K562 (cell line): ENCODE measurements around the gene TNFRSF6B. TPM values are rescaled to one million over a fixed set of nuclear protein-coding genes. Genes with fewer than 3 reads are reported as not detected.

Experiments
- ATAC-seq: fragments of 200-7000 bp; cut with Tn5 transposase; 3 replicates; pipeline ENCODE4 v1.9.1; 2020; ENCODE audit warnings: moderate library complexity
- BruUV-seq: library from RNA; stranded (reverse); fragments of 400-500 nt; replicated peaks from 2 replicates; lab custom pipeline; 2021; lab: Mats Ljungman, UMichigan
- CTCF ChIA-PET: fragments of 300-600 bp; formaldehyde crosslinking; extraction: SDS; loops from one replicate; lab custom pipeline; 2021; ENCODE audit warnings: low intra/inter-chr PET ratio; lab: Yijun Ruan, JAX
- POLR2A ChIA-PET: fragments of 300-600, 350-650 bp; sonication (Branson Sonifier 250); formaldehyde crosslinking; extraction: SDS; loops from one replicate; lab custom pipeline; 2021; ENCODE audit warnings: antibody characterized with exemption, inconsistent platforms; lab: Yijun Ruan, JAX
- DNase-seq, 4 experiments: peaks; one replicate each; pipeline versions ENCODE4 v3.0.0 to v3.0.0-alpha.2; 2011 to 2018; ENCODE audit warnings: low spot score in 3 of 4, mixed read lengths in 3 of 4; ENCODE audit errors: extremely low read depth in 1 of 4
- FAIRE-seq: peaks from 2 replicates; lab custom pipeline; 2011; peaks lifted over from hg19 to GRCh38; lab: Jason Lieb, UNC
- H2AFZ ChIP-seq: 2 replicates; pipeline ENCODE4 v1.6.0; 2011; ENCODE audit warnings: low read depth, low read length, control low read depth, inconsistent platforms
- H3K27ac ChIP-seq: fragments of 200-600 bp; 3 replicates; pipeline ENCODE4 v1.8.0; 2011; ENCODE audit warnings: low read depth, mild to moderate bottlenecking, control low read depth, inconsistent platforms, low read length, moderate library complexity, mixed read lengths; ENCODE audit errors: extremely low read depth
- H3K27me3 ChIP-seq, 2 experiments: fragments of 300-600 bp in 1 of 2; 2 replicates in 1 of 2; 3 replicates in 1 of 2; pipeline versions ENCODE4 v1.6.0 to v1.8.0; 2011; ENCODE audit warnings: inconsistent platforms in 2 of 2, low read length in 2 of 2, mild to moderate bottlenecking in 1 of 2, mixed read lengths in 1 of 2, moderate library complexity in 1 of 2; ENCODE audit not compliant: control insufficient read depth in 2 of 2, insufficient read depth in 2 of 2
- H3K36me3 ChIP-seq: fragments of 300-600 bp; 3 replicates; pipeline ENCODE4 v1.8.0; 2011; ENCODE audit warnings: mild to moderate bottlenecking, low read length, inconsistent platforms; ENCODE audit not compliant: control insufficient read depth, insufficient read depth
- H3K4me1 ChIP-seq, 2 experiments: fragments of 200-600 bp in 1 of 2; replicated peaks in 1 of 2; 2 replicates in 1 of 2; 3 replicates in 1 of 2; pipeline versions ENCODE4 v1.5.1 to v1.8.0; 2011; ENCODE audit warnings: inconsistent platforms in 2 of 2, low read length in 2 of 2, mild to moderate bottlenecking in 1 of 2, mixed read lengths in 1 of 2, moderate library complexity in 1 of 2; ENCODE audit not compliant: control insufficient read depth in 2 of 2, insufficient read depth in 2 of 2
- H3K4me2 ChIP-seq: 2 replicates; pipeline ENCODE4 v1.6.1; 2011; ENCODE audit warnings: low read length, control low read depth, inconsistent platforms, mixed read lengths; ENCODE audit not compliant: insufficient read depth
- H3K4me3 ChIP-seq: fragments of 200-600 bp; sonication (generic), shearing (Covaris generic); 2 replicates; pipeline ENCODE4 v1.5.1; 2016; ENCODE audit warnings: control low read depth, inconsistent platforms
- H3K79me2 ChIP-seq: fragments of 200-600 bp; 3 replicates; pipeline ENCODE4 v1.8.0; 2011; ENCODE audit warnings: low read length, inconsistent platforms; ENCODE audit not compliant: control insufficient read depth, insufficient read depth
- H3K9ac ChIP-seq, 2 experiments: 2 replicates each; pipeline versions ENCODE4 v1.6.0 to v1.6.1; 2011; ENCODE audit warnings: low read depth in 2 of 2, low read length in 2 of 2, control low read depth in 1 of 2, inconsistent platforms in 1 of 2, mild to moderate bottlenecking in 1 of 2, mixed read lengths in 1 of 2; ENCODE audit not compliant: insufficient read depth in 1 of 2
- H3K9me1 ChIP-seq: one replicate; pipeline ENCODE4 v1.6.0; 2011; ENCODE audit warnings: inconsistent platforms, mild to moderate bottlenecking, low read length, moderate library complexity; ENCODE audit not compliant: control insufficient read depth, insufficient read depth
- H3K9me3 ChIP-seq: replicated peaks from 2 replicates; pipeline ENCODE4 v1.5.1; 2011; ENCODE audit warnings: low read depth, low read length, inconsistent platforms; ENCODE audit not compliant: control insufficient read depth, insufficient read depth
- H4K20me1 ChIP-seq: replicated peaks from 2 replicates; pipeline ENCODE4 v1.6.1; 2011; ENCODE audit warnings: low read length, inconsistent platforms, mixed read lengths; ENCODE audit not compliant: control insufficient read depth, insufficient read depth
- FIP1L1 ChIP-seq: fragments of 200-400 bp; formaldehyde crosslinking; IDR thresholded peaks from 2 replicates; pipeline ENCODE4 v1.6.1; 2018; ENCODE audit warnings: mild to moderate bottlenecking, low read depth, low read length; ENCODE audit not compliant: poor library complexity, severe bottlenecking
- JUND ChIP-seq, 2 experiments: IDR thresholded peaks; 2 replicates in 1 of 2; 3 replicates in 1 of 2; pipeline ENCODE4 v1.6.1; 2011; ENCODE audit warnings: borderline replicate concordance in 2 of 2, low read depth in 2 of 2, low read length in 2 of 2, improper control_type of control experiment in 1 of 2, missing biosample characterization in 1 of 2, missing genetic modification characterization in 1 of 2, missing genetic modification reagents in 1 of 2
- NFE2 ChIP-seq: IDR thresholded peaks from 2 replicates; pipeline ENCODE4 v1.6.1; 2014; ENCODE audit warnings: antibody characterized with exemption, low read depth
- POLR2AphosphoS5 ChIP-seq: IDR thresholded peaks from 2 replicates; pipeline ENCODE4 v1.6.1; 2011; ENCODE audit warnings: mild to moderate bottlenecking, low read depth, low read length, moderate library complexity; ENCODE audit not compliant: control insufficient read depth, insufficient read depth
- SMARCA4 ChIP-seq: fragments of 450-650 bp; IDR thresholded peaks from 2 replicates; pipeline ENCODE4 v1.6.1; 2016
- ZC3H8 ChIP-seq: fragments of 450-650 bp; IDR thresholded peaks from 2 replicates; pipeline ENCODE4 v1.6.1; 2017
- ZFX ChIP-seq: sonication (generic); formaldehyde crosslinking; IDR thresholded peaks from 2 replicates; pipeline ENCODE4 v1.8.0; 2022; ENCODE audit warnings: mild to moderate bottlenecking, missing genetic modification reagents, moderate library complexity
- ZNF282 ChIP-seq: sonication (generic); formaldehyde crosslinking; IDR thresholded peaks from 2 replicates; pipeline ENCODE4 v1.8.1; 2023; ENCODE audit warnings: missing genetic modification reagents
- ZNF707 ChIP-seq: fragments of 250-450 bp; sonication (Bioruptor Pico); conservative IDR thresholded peaks from 2 replicates; pipeline ENCODE4 v1.8.0; 2022; ENCODE audit warnings: inconsistent platforms, mild to moderate bottlenecking, moderate library complexity
- WGBS: fragments of 100-300 bp; shearing (Covaris generic); methylation state at CpG from one replicate; pipeline ENCODE4 v1.1.6; 2016; ENCODE audit warnings: low coverage, mixed read lengths; ENCODE audit not compliant: insufficient coverage; ENCODE audit errors: missing lambda C conversion rate; 5-methylcytosine and 5-hydroxymethylcytosine counted together
- in situ Hi-C: fragments of 300-500 bp; cut with MboI; formaldehyde crosslinking; loops from 4 replicates; pipeline ENCODE4 v1.15.0; 2018; ENCODE audit warnings: inconsistent platforms, mixed read lengths
- intact Hi-C: fragments of 100-400 bp; cut with micrococcal nuclease; formaldehyde crosslinking; loops from 2 replicates; pipeline ENCODE4 v1.14.2; 2022
- polyA plus RNA-seq, 8 experiments: library from polyadenylated mRNA; depleted of rRNA in 4 of 8; stranded (reverse) in 5 of 8; unstranded in 3 of 8; fragments of >200 nt; fragmentation: Nextera tagmentation in 2 of 8; fragmentation: Illumina TruSeq in 1 of 8; extraction: Ambion mirVana in 2 of 8; extraction: Trizol in 1 of 8; gene quantifications; 2 replicates each; pipeline versions ENCODE4 v1.2.1 to v1.2.3, GENCODE V29; 2011 to 2014; ENCODE audit warnings: inconsistent platforms in 1 of 8, missing spikeins in 1 of 8
- total RNA-seq, 7 experiments: library from RNA; depleted of rRNA in 6 of 7; stranded (reverse); fragments of >200 nt in 6 of 7; fragmentation: Illumina TruSeq in 2 of 7; extraction: Trizol in 2 of 7; gene quantifications; 2 replicates each; pipeline versions ENCODE4 v1.2.1 to v1.2.3, GENCODE V29; 2011 to 2021; ENCODE audit warnings: low replicate concordance in 1 of 7
- TF ChIP-seq, protein P1 (sequence below), 2 experiments: fragments of 450-650 bp in 1 of 2; sonication (generic) in 1 of 2; formaldehyde crosslinking in 1 of 2; IDR thresholded peaks in 1 of 2; conservative IDR thresholded peaks in 1 of 2; 2 replicates each; pipeline versions ENCODE4 v1.6.1 to v1.8.1; 2016 to 2023; ENCODE audit warnings: mild to moderate bottlenecking in 2 of 2, moderate library complexity in 2 of 2, inconsistent platforms in 1 of 2, missing genetic modification reagents in 1 of 2
- TF ChIP-seq, protein P2 (sequence below): fragments of 450-650 bp; formaldehyde crosslinking; conservative IDR thresholded peaks from 2 replicates; pipeline ENCODE4 v1.4.0; 2022; ENCODE audit warnings: mild to moderate bottlenecking, missing genetic modification characterization
- TF ChIP-seq, protein P3 (sequence below), 2 experiments: fragments of 450-650 bp; IDR thresholded peaks; 2 replicates each; pipeline ENCODE4 v1.6.1; 2016
- TF ChIP-seq, protein P4 (sequence below): sonication (generic); formaldehyde crosslinking; IDR thresholded peaks from 2 replicates; pipeline ENCODE4 v1.8.0; 2022; ENCODE audit warnings: missing genetic modification reagents, mild to moderate bottlenecking, moderate library complexity, borderline replicate concordance
- TF ChIP-seq, protein P5 (sequence below): fragments of 250-450 bp; sonication (Bioruptor Pico); IDR thresholded peaks from 2 replicates; pipeline ENCODE4 v1.6.1; 2021; ENCODE audit warnings: mild to moderate bottlenecking

The TNFRSF6B gene
- total and polyA plus RNA-seq, 9 of the 15 experiments (the other 6 are each of a cell fraction or from before 2014, with no cell fraction given): 0.10 to 3.5 (median 0.32) TPM; not detected in 6

DNA sequence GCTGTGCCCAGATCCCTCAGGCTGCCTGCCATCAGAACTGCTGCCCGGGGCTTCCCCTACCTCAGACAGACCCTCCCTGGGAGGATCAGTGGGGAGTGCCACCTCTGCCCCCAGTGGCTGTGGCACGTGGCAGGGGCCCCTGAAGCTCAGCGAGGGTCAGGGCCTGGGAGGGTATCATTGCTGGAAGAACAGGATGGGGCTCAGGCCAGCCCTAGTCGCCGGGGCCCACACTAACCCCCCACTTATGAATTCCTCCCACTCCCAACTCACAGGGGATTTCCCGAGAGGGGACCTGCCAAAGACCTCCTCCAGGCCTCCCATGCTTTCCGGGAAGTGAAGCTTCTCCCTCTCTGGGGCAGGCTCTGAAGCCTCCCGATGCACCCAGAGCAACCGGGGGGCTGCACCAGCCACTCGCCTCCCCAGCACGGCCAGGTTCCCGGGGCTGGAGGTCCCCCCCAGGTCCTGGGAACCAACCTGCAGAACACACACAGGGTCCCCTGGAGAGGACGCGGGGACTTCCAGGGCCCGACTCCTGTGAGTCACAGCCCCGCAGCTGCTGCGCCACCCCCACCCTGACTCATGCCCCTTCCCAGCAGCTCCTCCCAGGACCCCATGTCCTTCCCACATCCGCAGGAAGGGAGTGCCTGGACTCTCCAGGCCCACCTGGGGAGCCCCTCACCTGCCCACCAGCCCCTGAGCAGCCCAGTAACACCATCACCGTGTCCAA is 2.5 kb downstream of the TNFRSF6B start:
- intact Hi-C loops: no loop called here
- Histone ChIP-seq H3K27me3 (no peaks in the 10 kb centered on the region), H3K4me1 (peaks cover 9 to 92% of the 10 kb centered on the region in 2 experiments), H3K79me2 (no peaks in the 10 kb centered on the region), H3K36me3 (peaks cover 28% of the 10 kb centered on the region; the same call in 2 of the 3 replicates), H3K4me2 (no peak overlapping the region), H3K27ac (peak overlapping the region; percentile 61), H2AFZ (no peak overlapping the region), H3K4me3 (no peak overlapping the region), H3K9me1 (no peaks in the 10 kb centered on the region), H4K20me1 (no peaks in the 10 kb centered on the region; the same call in 1 of the 2 replicates), H3K9me3 (no peaks in the 10 kb centered on the region), H3K9ac (peak overlapping the region; percentile 15 to 84; a peak in 3 of 4 replicates)
- POLR2A ChIA-PET: interaction anchor here (0.6 to 3.1 kb wide), 6 partner anchors 9 to 262 kb away, joined by 3 to 27 read pairs (median 3); partner anchors contain the start of genes ARFRP1, TPD52L2 and ZGPAT
- FAIRE-seq (no peak), ATAC-seq (peak; percentile 16), DNase-seq (peak in 3 of 4 experiments; percentile 54 to 62 (median 56))
- no TSS peak for BruUV-seq
- WGBS: 47% methylated on average over 18 of the region's 19 CpGs
- in situ Hi-C loops: no loop called here
- CTCF ChIA-PET: no interaction called here
- TF ChIP-seq, protein P1, sequence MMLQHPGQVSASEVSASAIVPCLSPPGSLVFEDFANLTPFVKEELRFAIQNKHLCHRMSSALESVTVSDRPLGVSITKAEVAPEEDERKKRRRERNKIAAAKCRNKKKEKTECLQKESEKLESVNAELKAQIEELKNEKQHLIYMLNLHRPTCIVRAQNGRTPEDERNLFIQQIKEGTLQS (IDR thresholded peaks at IDR 0.05): peak; percentile 72
- TF ChIP-seq, protein P1 (CRISPR knock-in tag; conservative IDR thresholded peaks at IDR 0.05): no peak
- TF ChIP-seq JUND (IDR thresholded peaks at IDR 0.05; ENCODE audit: borderline replicate concordance, low read depth, low read length) (peak; percentile 77), JUND (tag; IDR thresholded peaks at IDR 0.05; ENCODE audit: borderline replicate concordance, low read depth, low read length) (no peak), ZC3H8 (no peak), NFE2 (peak; percentile 7; the same call in 1 of the 2 replicates), POLR2AphosphoS5 (peak; percentile 26; the same call in 1 of the 2 replicates), ZNF282 (CRISPR knock-in tag) (no peak), ZFX (CRISPR knock-in tag) (peak; percentile 3; the same call in 1 of the 2 replicates), ZNF707 (CRISPR knock-in tag) (no peak), FIP1L1 (peak; percentile 18), SMARCA4 (0 out of 2 replicates have a peak, but pooled peaks have one; percentile 19)
- TF ChIP-seq, protein P2, sequence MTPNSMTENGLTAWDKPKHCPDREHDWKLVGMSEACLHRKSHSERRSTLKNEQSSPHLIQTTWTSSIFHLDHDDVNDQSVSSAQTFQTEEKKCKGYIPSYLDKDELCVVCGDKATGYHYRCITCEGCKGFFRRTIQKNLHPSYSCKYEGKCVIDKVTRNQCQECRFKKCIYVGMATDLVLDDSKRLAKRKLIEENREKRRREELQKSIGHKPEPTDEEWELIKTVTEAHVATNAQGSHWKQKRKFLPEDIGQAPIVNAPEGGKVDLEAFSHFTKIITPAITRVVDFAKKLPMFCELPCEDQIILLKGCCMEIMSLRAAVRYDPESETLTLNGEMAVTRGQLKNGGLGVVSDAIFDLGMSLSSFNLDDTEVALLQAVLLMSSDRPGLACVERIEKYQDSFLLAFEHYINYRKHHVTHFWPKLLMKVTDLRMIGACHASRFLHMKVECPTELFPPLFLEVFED (CRISPR knock-in tag): peak; percentile 50; the same call in 1 of the 2 replicates
- TF ChIP-seq, protein P3, sequence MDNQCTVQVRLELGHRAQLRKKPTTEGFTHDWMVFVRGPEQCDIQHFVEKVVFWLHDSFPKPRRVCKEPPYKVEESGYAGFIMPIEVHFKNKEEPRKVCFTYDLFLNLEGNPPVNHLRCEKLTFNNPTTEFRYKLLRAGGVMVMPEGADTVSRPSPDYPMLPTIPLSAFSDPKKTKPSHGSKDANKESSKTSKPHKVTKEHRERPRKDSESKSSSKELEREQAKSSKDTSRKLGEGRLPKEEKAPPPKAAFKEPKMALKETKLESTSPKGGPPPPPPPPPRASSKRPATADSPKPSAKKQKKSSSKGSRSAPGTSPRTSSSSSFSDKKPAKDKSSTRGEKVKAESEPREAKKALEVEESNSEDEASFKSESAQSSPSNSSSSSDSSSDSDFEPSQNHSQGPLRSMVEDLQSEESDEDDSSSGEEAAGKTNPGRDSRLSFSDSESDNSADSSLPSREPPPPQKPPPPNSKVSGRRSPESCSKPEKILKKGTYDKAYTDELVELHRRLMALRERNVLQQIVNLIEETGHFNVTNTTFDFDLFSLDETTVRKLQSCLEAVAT (IDR thresholded peaks at IDR 0.05): no peak
- TF ChIP-seq, protein P4, sequence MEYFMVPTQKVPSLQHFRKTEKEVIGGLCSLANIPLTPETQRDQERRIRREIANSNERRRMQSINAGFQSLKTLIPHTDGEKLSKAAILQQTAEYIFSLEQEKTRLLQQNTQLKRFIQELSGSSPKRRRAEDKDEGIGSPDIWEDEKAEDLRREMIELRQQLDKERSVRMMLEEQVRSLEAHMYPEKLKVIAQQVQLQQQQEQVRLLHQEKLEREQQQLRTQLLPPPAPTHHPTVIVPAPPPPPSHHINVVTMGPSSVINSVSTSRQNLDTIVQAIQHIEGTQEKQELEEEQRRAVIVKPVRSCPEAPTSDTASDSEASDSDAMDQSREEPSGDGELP (CRISPR knock-in tag): peak; percentile 57; the same call in 1 of the 2 replicates
- TF ChIP-seq, protein P5, sequence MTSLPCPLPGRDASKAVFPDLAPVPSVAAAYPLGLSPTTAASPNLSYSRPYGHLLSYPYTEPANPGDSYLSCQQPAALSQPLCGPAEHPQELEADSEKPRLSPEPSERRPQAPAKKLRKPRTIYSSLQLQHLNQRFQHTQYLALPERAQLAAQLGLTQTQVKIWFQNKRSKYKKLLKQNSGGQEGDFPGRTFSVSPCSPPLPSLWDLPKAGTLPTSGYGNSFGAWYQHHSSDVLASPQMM (CRISPR knock-in tag): no peak
